Neuronal stem cell (in vitro differentiated cells): ENCODE data around the gene IFNA6.

Experiments
- DNase-seq: peaks from one replicate; pipeline ENCODE4 v3.0.0-alpha.2; 2013; ENCODE audit warnings: low spot score
- H2AFZ ChIP-seq: one replicate; pipeline ENCODE4 v1.6.1; 2013; ENCODE audit warnings: mild to moderate bottlenecking, low read length, inconsistent platforms
- H2AK5ac ChIP-seq: 2 replicates; pipeline ENCODE4 v1.6.1; 2013; ENCODE audit warnings: low read depth, mild to moderate bottlenecking, inconsistent platforms, low read length, moderate library complexity, mixed read lengths
- H2BK120ac ChIP-seq: 2 replicates; pipeline ENCODE4 v1.6.1; 2013; ENCODE audit warnings: low read depth, mild to moderate bottlenecking, inconsistent platforms, low read length, moderate library complexity, mixed read lengths
- H2BK12ac ChIP-seq: one replicate; pipeline ENCODE4 v1.6.1; 2013; ENCODE audit warnings: low read length, inconsistent platforms
- H2BK15ac ChIP-seq: 2 replicates; pipeline ENCODE4 v1.6.1; 2013; ENCODE audit warnings: mild to moderate bottlenecking, low read length, inconsistent platforms, mixed read lengths
- H2BK5ac ChIP-seq: one replicate; pipeline ENCODE4 v1.6.1; 2013; ENCODE audit warnings: inconsistent platforms, mild to moderate bottlenecking, low read length, moderate library complexity
- H3K14ac ChIP-seq: one replicate; pipeline ENCODE4 v1.6.1; 2013; ENCODE audit warnings: low read length, inconsistent platforms
- H3K18ac ChIP-seq: 2 replicates; pipeline ENCODE4 v1.6.1; 2013; ENCODE audit warnings: low read length, inconsistent platforms
- H3K23ac ChIP-seq: 2 replicates; pipeline ENCODE4 v1.6.1; 2013; ENCODE audit warnings: low read depth, mild to moderate bottlenecking, mixed read lengths, low read length, inconsistent platforms; ENCODE audit not compliant: poor library complexity
- H3K27ac ChIP-seq: replicated peaks from 3 replicates; pipeline ENCODE4 v1.5.1; 2013; ENCODE audit warnings: low read length, inconsistent platforms
- H3K27me3 ChIP-seq, 3 experiments: 2 replicates each; pipeline ENCODE4 v1.6.1; 2013; ENCODE audit warnings: low read length in 3 of 3, mild to moderate bottlenecking in 2 of 3, inconsistent platforms in 1 of 3, low read depth in 1 of 3, mixed read lengths in 1 of 3, moderate library complexity in 1 of 3; ENCODE audit not compliant: control insufficient read depth in 3 of 3, insufficient read depth in 3 of 3
- H3K36me3 ChIP-seq, 2 donors: replicated peaks in 1 of 2; 2 replicates each; pipeline ENCODE4 v1.6.1; 2013; ENCODE audit warnings: low read length in 2 of 2; ENCODE audit not compliant: control insufficient read depth in 2 of 2, insufficient read depth in 2 of 2
- H3K4ac ChIP-seq: 2 replicates; pipeline ENCODE4 v1.6.1; 2013; ENCODE audit warnings: inconsistent platforms, mild to moderate bottlenecking, low read length, moderate library complexity
- H3K4me1 ChIP-seq, 2 donors: 1 replicate in 1 of 2; 2 replicates in 1 of 2; pipeline ENCODE4 v1.6.1; 2013; ENCODE audit warnings: low read length in 2 of 2, low read depth in 1 of 2; ENCODE audit not compliant: control insufficient read depth in 2 of 2, insufficient read depth in 1 of 2
- H3K4me2 ChIP-seq: one replicate; pipeline ENCODE4 v1.6.1; 2013; ENCODE audit warnings: mild to moderate bottlenecking, low read length, inconsistent platforms; ENCODE audit not compliant: insufficient read depth, poor library complexity, severe bottlenecking
- H3K4me3 ChIP-seq, 2 donors: 2 replicates each; pipeline ENCODE4 v1.5.1; 2013; ENCODE audit warnings: low read length in 2 of 2, mild to moderate bottlenecking in 2 of 2, inconsistent platforms in 1 of 2, moderate library complexity in 1 of 2
- H3K79me1 ChIP-seq: one replicate; pipeline ENCODE4 v1.6.1; 2013; ENCODE audit warnings: low read depth, mild to moderate bottlenecking, inconsistent platforms, low read length, moderate library complexity
- H3K9ac ChIP-seq: one replicate; pipeline ENCODE4 v1.6.1; 2013; ENCODE audit warnings: mild to moderate bottlenecking, low read depth, low read length, inconsistent platforms; ENCODE audit not compliant: poor library complexity
- H3K9me3 ChIP-seq, 2 donors: replicated peaks in 1 of 2; 2 replicates each; pipeline versions ENCODE3 to v1.6.1; 2013; ENCODE audit warnings: low read length in 2 of 2, mild to moderate bottlenecking in 2 of 2, inconsistent platforms in 1 of 2, low read depth in 1 of 2, mixed read lengths in 1 of 2, moderate library complexity in 1 of 2; ENCODE audit not compliant: control insufficient read depth in 2 of 2, insufficient read depth in 1 of 2
- H4K8ac ChIP-seq: one replicate; pipeline ENCODE4 v1.6.1; 2013; ENCODE audit warnings: low read depth, mild to moderate bottlenecking, inconsistent platforms, low read length, moderate library complexity
- H4K91ac ChIP-seq: one replicate; pipeline ENCODE4 v1.6.1; 2013; ENCODE audit warnings: low read length, low read depth, mild to moderate bottlenecking, inconsistent platforms; ENCODE audit not compliant: poor library complexity
- WGBS, 2 donors: extraction: QIAGEN DNeasy Blood & Tissue Kit; methylation state at CpG; one replicate each; pipeline ENCODE4 v1.1.7; 2013; ENCODE audit warnings: missing lambda C conversion rate in 2 of 2, mixed read lengths in 1 of 2; ENCODE audit not compliant: insufficient read length in 2 of 2, insufficient replicate concordance in 1 of 2; ENCODE audit errors: extremely low coverage in 2 of 2; 5-methylcytosine and 5-hydroxymethylcytosine counted together

IFNA6 gene

DNA sequence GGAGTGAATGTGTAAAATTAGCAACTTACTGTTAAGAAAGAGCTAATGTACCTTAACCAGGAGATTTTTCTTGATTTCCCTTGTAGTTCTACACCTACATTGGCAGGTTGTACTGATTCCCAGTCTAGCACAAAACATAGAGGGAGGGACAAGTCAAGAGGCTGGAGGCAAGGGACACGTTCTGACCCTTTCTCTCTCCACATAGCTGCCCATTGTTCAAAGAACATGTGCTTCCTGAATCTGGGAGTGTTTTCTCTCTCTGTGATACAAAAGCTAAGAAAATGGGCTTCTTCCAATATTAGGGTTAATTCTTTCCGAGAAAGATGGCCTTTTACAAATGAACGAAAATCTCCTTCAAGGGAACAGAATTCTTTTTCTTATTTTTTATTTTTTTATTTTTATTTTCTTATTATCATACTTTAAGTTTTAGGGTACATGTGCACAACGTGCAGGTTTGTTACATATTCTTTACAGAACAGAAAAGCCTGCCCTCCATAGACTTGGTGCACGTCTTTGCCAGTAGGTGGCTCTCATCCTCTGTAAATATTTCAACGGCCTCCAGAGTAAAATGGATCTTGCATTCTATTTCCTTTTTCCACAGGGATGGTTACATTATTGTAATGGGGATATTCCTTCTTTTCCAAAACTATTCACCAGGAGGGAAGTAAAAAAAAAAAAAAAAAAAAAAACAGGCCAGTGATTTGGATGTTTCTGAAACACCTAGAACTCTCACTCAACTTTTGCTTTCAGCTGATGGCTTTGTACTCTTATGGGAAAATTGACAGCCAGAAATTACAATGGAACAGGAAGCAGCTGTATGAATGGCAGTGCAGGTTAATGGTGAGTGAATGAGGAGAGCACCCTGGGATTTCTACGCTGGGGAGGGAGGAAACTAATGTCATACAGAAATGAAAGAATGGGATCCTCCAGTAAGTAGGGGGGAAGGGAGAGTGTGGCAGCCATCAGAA, 32.4 kb downstream of the IFNA6 start:
- DNase-seq = peak; percentile 29
- WGBS, 2 donors = no CpG with 5 or more reads among the region's 7 CpGs

DNA sequence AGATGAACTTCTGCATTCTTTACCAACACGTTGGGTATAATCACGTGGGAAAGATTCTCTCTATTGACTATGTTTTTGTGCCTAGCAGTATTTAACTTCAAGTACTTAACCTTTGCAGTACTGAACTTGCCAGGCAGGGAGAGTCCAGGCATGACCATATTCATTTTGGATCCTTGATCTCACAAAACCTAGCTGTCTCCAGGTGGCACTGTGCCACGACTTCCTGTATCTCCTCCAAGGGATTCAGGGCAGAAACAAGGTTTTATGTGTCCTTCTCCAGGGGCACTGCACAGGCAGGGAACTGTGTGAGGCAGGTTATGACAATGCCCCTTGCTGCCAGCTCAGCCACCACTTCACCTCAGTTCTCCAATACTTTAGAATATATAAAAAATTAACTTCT, 33.8 kb downstream of the IFNA6 start:
- no peak overlapping the region for H3K9ac ChIP-seq
- H3K36me3 ChIP-seq = peaks cover 0 to 7% of the 10 kb centered on the region in 2 donors
- H4K91ac ChIP-seq = no peak overlapping the region
- no peak overlapping the region for H4K8ac ChIP-seq
- H2BK15ac ChIP-seq = no peak overlapping the region
- peaks cover 0 to 18% of the 10 kb centered on the region in 2 donors for H3K4me1 ChIP-seq
- no peak overlapping the region for H3K4me2 ChIP-seq
- DNase-seq = no peak
- no peak overlapping the region for H2AFZ ChIP-seq
- H3K9me3 ChIP-seq = no peaks in the 10 kb centered on the region
- no peak overlapping the region for H3K18ac ChIP-seq
- no peaks in the 10 kb centered on the region for H3K79me1 ChIP-seq
- no peak overlapping the region for H2BK12ac ChIP-seq
- H3K4ac ChIP-seq = no peak overlapping the region
- H3K27me3 ChIP-seq = no peaks in the 10 kb centered on the region
- no peak overlapping the region for H3K23ac ChIP-seq
- no peak overlapping the region for H3K4me3 ChIP-seq
- no peak overlapping the region for H2BK120ac ChIP-seq
- no peak overlapping the region for H2AK5ac ChIP-seq
- H3K14ac ChIP-seq = no peak overlapping the region
- no peak overlapping the region for H2BK5ac ChIP-seq
- no CpG with 5 or more reads among the region's 3 CpGs for WGBS, 2 donors
- H3K27ac ChIP-seq = no peak overlapping the region

More for the DNA sequence above, 32.4 kb downstream of the IFNA6 start:
- H3K4me1 ChIP-seq = peaks cover 0 to 13% of the 10 kb centered on the region in 2 donors
- peaks cover 2 to 16% of the 10 kb centered on the region in 2 donors for H3K36me3 ChIP-seq
- H3K4me3 ChIP-seq = peak overlapping the region in 1 of 2 donors; percentile 1
- H3K4ac ChIP-seq = no peak overlapping the region
- H3K4me2 ChIP-seq = no peak overlapping the region
- no peak overlapping the region for H2BK15ac ChIP-seq
- no peak overlapping the region for H4K8ac ChIP-seq
- H3K18ac ChIP-seq = no peak overlapping the region
- H3K27ac ChIP-seq = no peak overlapping the region
- H3K9me3 ChIP-seq = no peaks in the 10 kb centered on the region
- no peak overlapping the region for H4K91ac ChIP-seq
- no peak overlapping the region for H3K14ac ChIP-seq
- H3K27me3 ChIP-seq = no peaks in the 10 kb centered on the region
- H2BK120ac ChIP-seq = no peak overlapping the region
- no peak overlapping the region for H3K23ac ChIP-seq
- H2AK5ac ChIP-seq = no peak overlapping the region
- H3K79me1 ChIP-seq = no peaks in the 10 kb centered on the region
- peak overlapping the region; percentile 71 for H2AFZ ChIP-seq
- H3K9ac ChIP-seq = no peak overlapping the region
- no peak overlapping the region for H2BK5ac ChIP-seq
- H2BK12ac ChIP-seq = no peak overlapping the region

DNA sequence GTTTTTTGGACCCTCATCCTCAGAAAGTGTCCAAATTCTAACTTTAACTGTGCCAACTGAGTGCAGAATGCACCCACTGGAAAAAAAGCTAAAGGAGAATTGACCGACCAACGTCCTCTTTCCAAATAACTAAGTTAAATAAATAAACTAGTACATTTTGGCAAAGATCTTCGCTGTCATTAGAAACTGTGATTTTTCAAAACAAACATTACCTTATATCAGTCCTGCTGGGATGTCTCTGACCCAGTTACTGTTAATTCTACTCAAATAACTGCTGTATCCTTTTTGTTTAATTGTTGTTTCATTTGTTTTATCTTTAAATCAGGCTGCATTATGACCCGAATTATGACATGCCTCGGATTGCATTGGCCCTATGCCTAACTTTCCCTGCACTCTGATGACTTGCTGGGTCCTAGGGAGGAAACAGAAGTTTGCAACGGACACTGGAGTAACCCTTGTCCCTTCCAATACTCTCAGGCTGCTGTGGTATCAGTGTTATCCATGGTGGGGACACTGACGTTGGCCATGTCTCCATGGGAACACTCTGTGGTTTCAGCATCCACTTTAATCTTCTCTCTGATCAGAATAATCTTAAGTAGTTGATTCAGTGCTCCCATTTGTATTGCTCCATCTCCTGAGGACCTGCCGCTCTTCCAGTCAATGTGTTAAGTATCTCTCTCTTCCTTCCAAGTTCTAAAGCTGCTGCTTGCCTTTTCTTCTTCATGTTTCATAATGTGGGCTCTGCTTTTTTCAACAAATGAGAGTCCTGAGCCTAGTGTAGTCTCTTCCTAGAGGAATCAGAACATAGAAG, 34.5 kb downstream of the IFNA6 start:
- Histone ChIP-seq H2BK15ac (no peak overlapping the region), H3K4me1 (peaks cover 0 to 19% of the 10 kb centered on the region in 2 donors), H3K23ac (no peak overlapping the region), H2AK5ac (no peak overlapping the region), H2AFZ (no peak overlapping the region), H3K4me2 (no peak overlapping the region), H3K4ac (no peak overlapping the region), H2BK12ac (no peak overlapping the region), H4K91ac (no peak overlapping the region), H2BK120ac (no peak overlapping the region), H3K14ac (no peak overlapping the region), H3K36me3 (peaks cover 0 to 2% of the 10 kb centered on the region in 2 donors), H3K27ac (no peak overlapping the region), H3K9ac (no peak overlapping the region), H3K18ac (no peak overlapping the region), H3K4me3 (no peak overlapping the region), H2BK5ac (no peak overlapping the region), H3K9me3 (no peaks in the 10 kb centered on the region), H3K79me1 (no peaks in the 10 kb centered on the region), H4K8ac (no peak overlapping the region), H3K27me3 (no peaks in the 10 kb centered on the region)
- no peak for DNase-seq
- no CpG with 5 or more reads among the region's 8 CpGs for WGBS, 2 donors

DNA sequence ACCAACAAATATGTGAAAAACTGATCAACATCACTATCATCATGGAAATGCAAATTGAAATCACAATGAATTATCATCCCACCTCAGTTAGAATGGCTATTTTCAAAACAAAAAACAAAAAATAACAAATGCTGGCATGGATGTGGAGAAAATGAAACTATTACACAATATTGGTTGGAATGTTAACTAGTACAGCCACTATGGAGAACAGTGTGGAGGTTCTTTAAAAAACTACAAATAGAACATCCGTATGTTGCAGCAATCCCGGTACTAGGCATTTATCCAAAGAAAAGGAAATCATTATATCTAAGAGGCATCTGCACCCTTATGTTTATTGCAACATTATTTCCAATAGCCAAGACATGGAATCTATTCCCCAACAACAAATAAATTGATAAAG, 36.5 kb downstream of the IFNA6 start:
- Histone ChIP-seq H3K4ac (no peak overlapping the region), H3K79me1 (no peaks in the 10 kb centered on the region), H2BK5ac (no peak overlapping the region), H3K14ac (no peak overlapping the region), H3K18ac (no peak overlapping the region), H3K27me3 (no peaks in the 10 kb centered on the region), H2BK12ac (no peak overlapping the region), H3K23ac (no peak overlapping the region), H4K8ac (no peak overlapping the region), H3K9me3 (no peaks in the 10 kb centered on the region), H3K27ac (no peak overlapping the region), H4K91ac (no peak overlapping the region), H2BK15ac (no peak overlapping the region), H3K4me3 (no peak overlapping the region), H2AFZ (no peak overlapping the region), H2AK5ac (no peak overlapping the region), H2BK120ac (no peak overlapping the region), H3K36me3 (no peaks in the 10 kb centered on the region), H3K4me1 (peaks cover 0 to 25% of the 10 kb centered on the region in 2 donors), H3K4me2 (no peak overlapping the region), H3K9ac (no peak overlapping the region)
- DNase-seq = no peak
- no CpG with 5 or more reads among the region's 2 CpGs for WGBS, 2 donors
